Measurements from ENCODE around the gene DDX20.
"Not testable (repeated sequence)": the region's sequence is repeated elsewhere in the genome, so short reads cannot be mapped to it uniquely, and the experiment has no call there.

Gene DDX20

GRCh38 chr1:111798580-111798979 lies 42.9 kb downstream of the DDX20 start:
- no peak overlapping the region for H3K4me3 ChIP-seq (ENCODE audit: low read depth, low read length)
- TF ChIP-seq CTCF (IDR thresholded peaks at IDR 0.05; ENCODE audit: insufficient read depth, low read depth, low read length, missing control alignments) = no peak
- no peak for DNase-seq (ENCODE audit: low read depth)

GRCh38 chr1:111799722-111800121 lies 44.0 kb downstream of the DDX20 start:
- DNase-seq (ENCODE audit: low read depth); H3K4me3 ChIP-seq (ENCODE audit: low read depth, low read length): not testable (repeated sequence)

- no peak for DNase-seq (ENCODE audit: low read depth)
- H3K4me3 ChIP-seq (ENCODE audit: low read depth, low read length) = no peak overlapping the region
- TF ChIP-seq CTCF (IDR thresholded peaks at IDR 0.05; ENCODE audit: insufficient read depth, low read depth, low read length, missing control alignments) = no peak
Observed at GRCh38 chr1:111801071-111801850, 45.6 kb downstream of the DDX20 start.

GRCh38 chr1:111802110-111802509 lies 46.4 kb downstream of the DDX20 start:
- no peak overlapping the region for H3K4me3 ChIP-seq (ENCODE audit: low read depth, low read length)
- TF ChIP-seq CTCF (IDR thresholded peaks at IDR 0.05; ENCODE audit: insufficient read depth, low read depth, low read length, missing control alignments) = no peak
- no peak for DNase-seq (ENCODE audit: low read depth)

GRCh38 chr1:111802984-111803383 lies 47.3 kb downstream of the DDX20 start:
- no peak for DNase-seq (ENCODE audit: low read depth)
- no peak overlapping the region for H3K4me3 ChIP-seq (ENCODE audit: low read depth, low read length)
- no peak for TF ChIP-seq CTCF (IDR thresholded peaks at IDR 0.05; ENCODE audit: insufficient read depth, low read depth, low read length, missing control alignments)

- H3K4me3 ChIP-seq (ENCODE audit: low read depth, low read length) = no peak overlapping the region
- DNase-seq (ENCODE audit: low read depth) = no peak
- no peak for TF ChIP-seq CTCF (IDR thresholded peaks at IDR 0.05; ENCODE audit: insufficient read depth, low read depth, low read length, missing control alignments)
Observed at GRCh38 chr1:111803951-111804350, 48.2 kb downstream of the DDX20 start.

- DNase-seq (ENCODE audit: low read depth) = no peak
- TF ChIP-seq CTCF (IDR thresholded peaks at IDR 0.05; ENCODE audit: insufficient read depth, low read depth, low read length, missing control alignments) = no peak
Observed at GRCh38 chr1:111804776-111805175, 49.1 kb downstream of the DDX20 start.

More at GRCh38 chr1:111804776-111805175, 49.1 kb downstream of the DDX20 start:
- H3K4me3 ChIP-seq (ENCODE audit: low read depth, low read length) = no peak overlapping the region

Measured in GM12865 (cell line).